Urinary bladder (tissue), 4 donors: ENCODE data around the gene OR10A2. TPM values are rescaled to one million over a fixed set of nuclear protein-coding genes. Genes with fewer than 3 reads are reported as not detected.
"Not testable (repeated sequence)": the region's sequence is repeated elsewhere in the genome, so short reads cannot be mapped to it uniquely, and the experiment has no call there.

Experiments used
- DNase-seq: peaks from one replicate; pipeline ENCODE4 v3.0.0-alpha.2; 2015; ENCODE audit errors: extremely low spot score
- H3K27ac ChIP-seq: one replicate; pipeline ENCODE4 v1.5.1; 2013; ENCODE audit warnings: low read depth, mild to moderate bottlenecking, moderate library complexity
- H3K36me3 ChIP-seq: one replicate; pipeline ENCODE4 v1.6.1; 2013; ENCODE audit warnings: mild to moderate bottlenecking, moderate library complexity; ENCODE audit not compliant: insufficient read depth
- H3K4me1 ChIP-seq: one replicate; pipeline ENCODE4 v1.6.1; 2013; ENCODE audit warnings: mild to moderate bottlenecking, moderate library complexity; ENCODE audit not compliant: insufficient read depth
- H3K4me3 ChIP-seq: one replicate; pipeline ENCODE4 v1.5.1; 2013; ENCODE audit warnings: low read depth, low read length
- WGBS: extraction: QIAGEN DNeasy Blood & Tissue Kit; methylation state at CpG from one replicate; pipeline ENCODE4 v1.1.7; 2013; 5-methylcytosine and 5-hydroxymethylcytosine counted together
- polyA plus RNA-seq: library from polyadenylated mRNA; stranded (reverse); fragments of 200-250 nt; gene quantifications from one replicate; pipeline ENCODE4 v1.2.3, GENCODE V29; 2013
- total RNA-seq: library from RNA; depleted of rRNA; stranded (reverse); fragments of >200 nt; gene quantifications from one replicate; pipeline ENCODE4 v1.2.3, GENCODE V29; 2014
- donor health status: healthy with polysubstance abuse.
- donor health status: healthy.

Gene OR10A2
- total and polyA plus RNA-seq, 2 donors, result not detected

DNA sequence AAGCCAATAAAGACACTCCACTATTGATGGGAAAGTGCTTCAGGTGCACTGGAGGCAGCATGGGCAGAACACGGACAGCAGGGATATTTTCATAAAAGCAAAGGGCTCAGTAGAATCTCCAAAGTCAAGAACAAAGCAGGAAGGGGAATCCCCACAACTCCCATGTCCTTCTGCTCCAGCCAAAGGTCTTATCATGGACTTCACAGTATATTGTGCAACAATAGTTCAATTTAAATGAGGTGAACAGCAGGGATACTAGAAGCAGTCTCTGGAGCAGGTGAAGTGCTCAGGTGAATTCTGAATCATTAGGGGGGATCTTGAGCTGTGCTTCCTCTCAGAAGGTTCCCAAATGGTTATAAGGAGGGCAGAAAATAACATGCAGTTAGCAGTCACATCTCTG lies 36.1 kb downstream of the OR10A2 start:
- Histone ChIP-seq H3K4me1 (no peaks in the 10 kb centered on the region), H3K27ac (no peak overlapping the region)
- WGBS, result 67% methylated on average over 1 of the region's 1 CpG

DNA sequence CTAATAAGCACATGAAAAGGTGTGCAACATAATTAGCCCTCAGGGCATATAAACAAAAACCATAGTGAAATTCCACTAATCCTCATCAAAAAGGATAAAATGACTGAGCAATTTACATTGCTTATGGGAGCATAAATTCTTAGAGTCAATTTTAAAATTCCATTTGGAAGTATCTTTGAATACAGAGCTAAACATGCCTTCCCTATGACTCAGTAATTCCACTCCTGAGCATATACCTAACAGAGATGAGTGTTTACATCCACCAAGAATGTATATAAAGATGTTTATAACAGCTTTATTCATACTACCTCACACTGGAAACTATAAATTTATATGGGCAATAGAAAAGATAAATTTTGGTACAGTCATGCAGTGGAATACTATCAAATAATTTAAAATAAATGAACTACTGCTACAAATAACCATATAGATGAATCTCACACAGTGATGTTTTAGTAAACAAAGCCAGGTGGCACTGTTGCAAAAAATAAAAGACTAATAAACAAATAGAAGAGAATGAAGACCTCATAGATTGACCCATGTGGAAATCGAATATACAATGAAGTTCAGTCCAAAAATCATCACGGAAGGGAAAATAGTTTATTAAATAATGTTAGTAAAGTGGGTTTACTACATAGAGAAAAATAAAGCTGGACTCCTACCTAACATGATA lies 37.6 kb downstream of the OR10A2 start:
- no peak for DNase-seq
- no peak overlapping the region for H3K4me3 ChIP-seq
- H3K36me3 ChIP-seq, result no peaks in the 10 kb centered on the region
- WGBS, result 57% methylated on average over 2 of the region's 2 CpGs
- H3K4me1 ChIP-seq, result no peaks in the 10 kb centered on the region
- H3K27ac ChIP-seq, result no peak overlapping the region

More for the DNA sequence above, 36.1 kb downstream of the OR10A2 start:
- no peak for DNase-seq
- H3K36me3 ChIP-seq, result no peaks in the 10 kb centered on the region
- no peak overlapping the region for H3K4me3 ChIP-seq

DNA sequence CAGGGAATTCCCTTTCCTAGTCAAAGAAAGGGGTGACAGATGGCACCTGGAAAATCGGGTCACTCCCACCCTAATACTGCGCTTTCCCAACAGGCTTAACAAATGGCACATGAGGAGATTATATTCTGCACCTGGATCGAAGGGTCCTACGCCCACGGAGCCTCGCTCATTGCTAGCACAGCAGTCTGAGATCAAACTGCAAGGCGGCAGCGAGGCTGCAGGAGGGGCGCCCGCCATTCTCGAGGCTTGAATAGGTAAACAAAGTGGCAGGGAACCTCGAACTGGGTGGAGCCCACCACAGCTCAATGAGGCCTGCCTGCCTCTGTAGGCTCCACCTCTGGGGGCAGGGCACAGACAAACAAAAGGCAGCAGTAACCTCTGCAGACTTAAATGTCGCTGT lies 41.9 kb downstream of the OR10A2 start:
- H3K4me3 ChIP-seq, H3K36me3 ChIP-seq: not testable (repeated sequence)
- 92% methylated on average over 13 of the region's 13 CpGs for WGBS

GRCh38 chr11:6911378-6911777 lies 48.5 kb downstream of the OR10A2 start:
- H3K27ac ChIP-seq, result no peak overlapping the region
- H3K4me3 ChIP-seq, result no peak overlapping the region
- H3K4me1 ChIP-seq, result no peaks in the 10 kb centered on the region
- no peak for DNase-seq
- no peaks in the 10 kb centered on the region for H3K36me3 ChIP-seq
- WGBS, result 95% methylated on average over 3 of the region's 3 CpGs

More for the DNA sequence above, 41.9 kb downstream of the OR10A2 start:
- DNase-seq, H3K27ac ChIP-seq, H3K4me1 ChIP-seq: not testable (repeated sequence)

DNA sequence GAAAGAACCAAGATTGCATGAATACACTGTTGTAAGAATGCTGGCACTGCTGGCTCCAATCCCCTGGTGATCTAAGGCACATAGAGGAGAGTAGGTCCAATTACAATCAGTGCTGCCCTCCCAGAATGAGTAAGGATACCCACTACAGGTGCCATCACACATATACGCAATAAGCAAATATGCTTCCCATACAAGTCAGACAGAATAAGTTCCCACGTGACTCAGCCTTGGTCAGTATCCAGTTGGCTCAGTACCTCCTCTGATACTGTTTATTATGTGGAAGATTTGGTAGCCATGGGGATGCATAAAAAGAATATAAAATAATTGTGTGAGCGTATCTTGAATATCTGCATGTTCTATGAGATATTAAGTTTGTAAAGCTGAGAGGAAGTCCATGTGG lies 49.1 kb downstream of the OR10A2 start:
- DNase-seq, result no peak
- Histone ChIP-seq H3K27ac (no peak overlapping the region), H3K4me3 (no peak overlapping the region), H3K4me1 (no peaks in the 10 kb centered on the region), H3K36me3 (no peaks in the 10 kb centered on the region)
- WGBS, result 36% methylated on average over 3 of the region's 3 CpGs

DNA sequence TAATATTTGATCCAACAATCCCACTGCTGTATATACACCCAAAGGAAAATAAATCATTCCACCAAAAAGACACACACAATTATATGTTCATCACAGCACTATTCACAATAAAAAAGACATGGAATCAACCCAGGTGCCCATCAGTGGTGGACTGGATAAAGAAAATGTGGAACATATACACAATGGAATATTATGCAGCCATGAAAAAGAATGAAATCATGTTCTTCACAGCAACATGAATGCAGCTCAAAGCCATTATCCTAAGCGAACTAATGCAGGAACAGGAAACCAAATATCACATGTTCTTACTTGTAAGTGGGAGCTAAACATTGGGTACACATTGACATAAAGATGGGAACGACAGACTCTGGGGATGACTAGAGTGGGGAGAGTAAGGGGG lies 56.8 kb downstream of the OR10A2 start:
- Histone ChIP-seq H3K4me3 (no peak overlapping the region), H3K27ac (no peak overlapping the region), H3K4me1 (no peaks in the 10 kb centered on the region), H3K36me3 (no peaks in the 10 kb centered on the region)
- DNase-seq, result no peak
- 53% methylated on average over 2 of the region's 2 CpGs for WGBS

DNA sequence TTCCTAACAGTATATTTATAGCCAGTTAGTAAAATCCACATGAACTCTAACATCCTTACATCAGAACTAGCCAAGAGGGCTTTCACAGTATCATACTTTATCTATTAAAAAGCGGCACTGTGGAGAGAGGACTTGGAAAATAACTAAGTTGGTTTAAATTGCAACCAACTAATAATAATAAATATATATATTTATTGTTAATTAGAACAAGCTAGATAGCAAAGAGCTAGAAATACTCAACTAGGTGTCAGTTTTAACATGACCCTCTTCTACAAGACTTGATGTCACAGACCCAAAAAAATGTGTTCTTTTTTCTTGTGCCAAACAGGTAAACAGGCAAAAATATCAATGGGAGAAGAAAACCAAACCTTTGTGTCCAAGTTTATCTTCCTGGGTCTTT lies 57.8 kb downstream of the OR10A2 start, which contains the start of gene OR2D3:
Gene OR2D3, plus strand, starts transcription at position 301 of the 400 bp plus-strand sequence. Its CDS starts 0 bp downstream, at position 301.
- H3K4me3 ChIP-seq, result no peak within 1 kb of the TSS
- no peak for DNase-seq
- no peaks in the 10 kb centered on the region for H3K4me1 ChIP-seq
- H3K36me3 ChIP-seq, result no peaks in the 10 kb centered on the region
- 90% methylated on average over 1 of the region's 1 CpG for WGBS
- no peak within 1 kb of the TSS for H3K27ac ChIP-seq

Other genes starting within 250 kb of the OR10A2 start
- gene TPP1, start 243.6 kb upstream of the OR10A2 start, total RNA-seq, result 48.9 TPM
- gene TPP1, start 243.6 kb upstream of the OR10A2 start, polyA plus RNA-seq, result 101 TPM
- gene DCHS1, start 207.2 kb upstream of the OR10A2 start, total RNA-seq, result 49.2 TPM
- 28.6 TPM for gene DCHS1, start 207.2 kb upstream of the OR10A2 start, polyA plus RNA-seq
- gene MRPL17, start 179.7 kb upstream of the OR10A2 start, total RNA-seq, result 29.9 TPM
- 34.3 TPM for gene MRPL17, start 179.7 kb upstream of the OR10A2 start, polyA plus RNA-seq
- 0.26 TPM for gene OR2AG2, start 91.1 kb upstream of the OR10A2 start, total RNA-seq
- gene OR2AG2, start 91.1 kb upstream of the OR10A2 start, polyA plus RNA-seq, result 0.03 TPM
- not detected for gene OR2AG1, start 80.0 kb upstream of the OR10A2 start, total RNA-seq
- gene OR2AG1, start 80.0 kb upstream of the OR10A2 start, polyA plus RNA-seq, result not detected
- gene OR6A2, start 63.4 kb upstream of the OR10A2 start, total RNA-seq, result 0.85 TPM
- not detected for gene OR6A2, start 63.4 kb upstream of the OR10A2 start, polyA plus RNA-seq
- gene OR10A5, start 17.4 kb upstream of the OR10A2 start, total RNA-seq, result not detected
- gene OR10A5, start 17.4 kb upstream of the OR10A2 start, polyA plus RNA-seq, result not detected
- not detected for gene OR10A4, start 13.6 kb downstream of the OR10A2 start, total RNA-seq
- gene OR10A4, start 13.6 kb downstream of the OR10A2 start, polyA plus RNA-seq, result not detected
- gene OR2D2, start 29.4 kb downstream of the OR10A2 start, total RNA-seq, result 0.53 TPM
- not detected for gene OR2D2, start 29.4 kb downstream of the OR10A2 start, polyA plus RNA-seq
- not detected for gene OR2D3, start 57.9 kb downstream of the OR10A2 start, total RNA-seq
- not detected for gene OR2D3, start 57.9 kb downstream of the OR10A2 start, polyA plus RNA-seq
- 2.0 TPM for gene ZNF215, start 63.4 kb downstream of the OR10A2 start, total RNA-seq
- 0.47 TPM for gene ZNF215, start 63.4 kb downstream of the OR10A2 start, polyA plus RNA-seq
- 12.5 TPM for gene ZNF214, start 157.3 kb downstream of the OR10A2 start, total RNA-seq
- 2.8 TPM for gene ZNF214, start 157.3 kb downstream of the OR10A2 start, polyA plus RNA-seq
- gene NLRP14, start 157.4 kb downstream of the OR10A2 start, total RNA-seq, result 0.42 TPM
- gene NLRP14, start 157.4 kb downstream of the OR10A2 start, polyA plus RNA-seq, result 0.01 TPM
- not detected for gene RBMXL2, start 225.9 kb downstream of the OR10A2 start, total RNA-seq
- not detected for gene RBMXL2, start 225.9 kb downstream of the OR10A2 start, polyA plus RNA-seq